Panc1 (cell line): ENCODE measurements around the gene WFDC12. TPM values are rescaled to one million over a fixed set of nuclear protein-coding genes. Genes with fewer than 3 reads are reported as not detected.
"Not testable (repeated sequence)": the region's sequence is repeated elsewhere in the genome, so short reads cannot be mapped to it uniquely, and the experiment has no call there.

Experiments used
- ATAC-seq: fragments of 200-7000 bp; cut with Tn5 transposase; 2 replicates; pipeline ENCODE4 v1.9.1; 2020; ENCODE audit warnings: mild to moderate bottlenecking, moderate library complexity
- BruUV-seq: library from RNA; stranded (reverse); fragments of 400-500 nt; replicated peaks from 2 replicates; lab custom pipeline; 2021; lab: Mats Ljungman, UMichigan
- CTCF ChIA-PET: fragments of 300-600 bp; sonication (Branson Sonifier 250); formaldehyde crosslinking; loops from one replicate; lab custom pipeline; 2022; ENCODE audit warnings: antibody characterized with exemption; lab: Charles Lee
- POLR2A ChIA-PET: fragments of 300-600 bp; sonication (Branson Sonifier 250); formaldehyde crosslinking; loops from one replicate; lab custom pipeline; 2022; ENCODE audit warnings: antibody characterized with exemption; lab: Charles Lee
- DNase-seq: peaks from one replicate; pipeline ENCODE4 v3.0.0-alpha.2; 2010; ENCODE audit warnings: low read depth, low spot score
- H3K27ac ChIP-seq: 2 replicates; pipeline ENCODE4 v1.5.1; 2011; ENCODE audit warnings: mild to moderate bottlenecking, low read length, inconsistent platforms
- H3K27me3 ChIP-seq: fragments of 200-500 bp; sonication (Bioruptor generic); 2 replicates; pipeline ENCODE4 v1.6.0; 2014; ENCODE audit warnings: low read length, inconsistent platforms; ENCODE audit not compliant: control insufficient read depth, insufficient read depth
- H3K36me3 ChIP-seq: fragments of 200-500 bp; sonication (Bioruptor generic); 2 replicates; pipeline ENCODE4 v1.5.1; 2014; ENCODE audit warnings: inconsistent platforms, mild to moderate bottlenecking, low read length, moderate library complexity; ENCODE audit not compliant: control insufficient read depth, insufficient read depth
- H3K4me1 ChIP-seq: 2 replicates; pipeline ENCODE4 v1.5.1; 2011; ENCODE audit warnings: inconsistent platforms, mild to moderate bottlenecking, low read length, moderate library complexity; ENCODE audit not compliant: control insufficient read depth, insufficient read depth
- H3K4me3 ChIP-seq, 2 experiments: 2 replicates each; pipeline ENCODE4 v1.5.1; 2011 to 2012; ENCODE audit warnings: low read depth in 2 of 2, low read length in 2 of 2, mild to moderate bottlenecking in 2 of 2, inconsistent platforms in 1 of 2, moderate library complexity in 1 of 2
- H3K9me3 ChIP-seq: fragments of 200-500 bp; sonication (Bioruptor generic); 2 replicates; pipeline ENCODE4 v1.5.1; 2014; ENCODE audit warnings: low read depth, mild to moderate bottlenecking, inconsistent platforms, low read length, moderate library complexity; ENCODE audit not compliant: control insufficient read depth, insufficient read depth
- POLR2AphosphoS5 ChIP-seq: IDR thresholded peaks from 2 replicates; pipeline ENCODE4 v1.6.1; 2012; ENCODE audit warnings: mild to moderate bottlenecking, low read depth, low read length, moderate library complexity
- SIN3A ChIP-seq: IDR thresholded peaks from 2 replicates; pipeline ENCODE4 v1.6.1; 2012; ENCODE audit warnings: low read depth, mild to moderate bottlenecking, low read length, moderate library complexity, borderline replicate concordance; ENCODE audit not compliant: insufficient read depth
- TCF7L2 ChIP-seq: IDR thresholded peaks from 2 replicates; pipeline ENCODE4 v1.6.1; 2011; ENCODE audit warnings: mild to moderate bottlenecking, low read depth, low read length, inconsistent platforms
- in situ Hi-C: cut with HindIII; loops from 2 replicates; pipeline ENCODE4 v1.10.0; 2016; ENCODE audit warnings: low sequenced_read_pairs, low pct_unique_long_range_greater_than_20kb
- intact Hi-C: fragments of 100-400 bp; cut with micrococcal nuclease; formaldehyde crosslinking; loops from one replicate; pipeline ENCODE4 v1.10.0; 2022; ENCODE audit not compliant: unreplicated experiment
- total RNA-seq: library from RNA; stranded (reverse); gene quantifications from one replicate; pipeline ENCODE4 v1.2.1, GENCODE V29; 2021; ENCODE audit not compliant: unreplicated experiment
- TF ChIP-seq, protein P1 (sequence below), 2 experiments: IDR thresholded peaks; 2 replicates each; pipeline ENCODE4 v1.6.1; 2011 to 2012; ENCODE audit warnings: low read depth in 2 of 2, control low read depth in 1 of 2, low read length in 1 of 2, mild to moderate bottlenecking in 1 of 2, moderate library complexity in 1 of 2; ENCODE audit not compliant: insufficient read depth in 1 of 2
- TF ChIP-seq, protein P2 (sequence below): fragments of 450-650 bp; IDR thresholded peaks from 2 replicates; pipeline ENCODE4 v1.5.1; 2017; ENCODE audit warnings: mild to moderate bottlenecking

Gene WFDC12
- total RNA-seq, 1 experiment from 2014 or later = not detected

DNA sequence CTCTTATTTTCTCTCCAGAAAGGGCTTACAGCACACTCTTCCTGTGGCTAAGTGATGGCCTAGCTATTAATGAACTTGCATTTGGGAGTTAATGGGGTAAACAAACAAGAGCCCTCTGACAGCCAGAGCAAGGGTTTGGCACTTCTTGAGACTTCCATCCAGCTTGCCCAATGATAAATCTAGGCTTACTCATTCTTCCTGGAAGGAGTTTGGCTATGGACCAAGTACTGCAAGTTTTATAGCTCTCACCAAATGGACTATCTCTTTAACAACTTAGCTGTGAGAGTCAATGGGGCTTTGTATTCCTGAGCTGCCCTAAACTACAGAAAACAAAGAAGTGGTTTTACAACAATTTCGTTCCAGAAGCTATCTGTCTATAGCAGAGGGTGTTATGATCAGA is 33.7 kb upstream of the WFDC12 start:
- POLR2A ChIA-PET = no interaction called here
- Histone ChIP-seq H3K27ac (no peak overlapping the region), H3K36me3 (no peaks in the 10 kb centered on the region), H3K27me3 (no peaks in the 10 kb centered on the region; the same call in none of the 2 replicates), H3K4me3 (no peak overlapping the region), H3K9me3 (no peaks in the 10 kb centered on the region), H3K4me1 (no peaks in the 10 kb centered on the region)
- intact Hi-C loops = no loop called here
- ATAC-seq (no peak), DNase-seq (no peak)
- in situ Hi-C loops = no loop called here
- BruUV-seq = no TSS peak
- TF ChIP-seq, protein P1, sequence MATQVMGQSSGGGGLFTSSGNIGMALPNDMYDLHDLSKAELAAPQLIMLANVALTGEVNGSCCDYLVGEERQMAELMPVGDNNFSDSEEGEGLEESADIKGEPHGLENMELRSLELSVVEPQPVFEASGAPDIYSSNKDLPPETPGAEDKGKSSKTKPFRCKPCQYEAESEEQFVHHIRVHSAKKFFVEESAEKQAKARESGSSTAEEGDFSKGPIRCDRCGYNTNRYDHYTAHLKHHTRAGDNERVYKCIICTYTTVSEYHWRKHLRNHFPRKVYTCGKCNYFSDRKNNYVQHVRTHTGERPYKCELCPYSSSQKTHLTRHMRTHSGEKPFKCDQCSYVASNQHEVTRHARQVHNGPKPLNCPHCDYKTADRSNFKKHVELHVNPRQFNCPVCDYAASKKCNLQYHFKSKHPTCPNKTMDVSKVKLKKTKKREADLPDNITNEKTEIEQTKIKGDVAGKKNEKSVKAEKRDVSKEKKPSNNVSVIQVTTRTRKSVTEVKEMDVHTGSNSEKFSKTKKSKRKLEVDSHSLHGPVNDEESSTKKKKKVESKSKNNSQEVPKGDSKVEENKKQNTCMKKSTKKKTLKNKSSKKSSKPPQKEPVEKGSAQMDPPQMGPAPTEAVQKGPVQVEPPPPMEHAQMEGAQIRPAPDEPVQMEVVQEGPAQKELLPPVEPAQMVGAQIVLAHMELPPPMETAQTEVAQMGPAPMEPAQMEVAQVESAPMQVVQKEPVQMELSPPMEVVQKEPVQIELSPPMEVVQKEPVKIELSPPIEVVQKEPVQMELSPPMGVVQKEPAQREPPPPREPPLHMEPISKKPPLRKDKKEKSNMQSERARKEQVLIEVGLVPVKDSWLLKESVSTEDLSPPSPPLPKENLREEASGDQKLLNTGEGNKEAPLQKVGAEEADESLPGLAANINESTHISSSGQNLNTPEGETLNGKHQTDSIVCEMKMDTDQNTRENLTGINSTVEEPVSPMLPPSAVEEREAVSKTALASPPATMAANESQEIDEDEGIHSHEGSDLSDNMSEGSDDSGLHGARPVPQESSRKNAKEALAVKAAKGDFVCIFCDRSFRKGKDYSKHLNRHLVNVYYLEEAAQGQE (IDR thresholded peaks at IDR 0.05; ENCODE audit: insufficient read depth in 1 of 2, low read depth in 2 of 2, low read length in 1 of 2) = no peak
- no peak for TF ChIP-seq SIN3A
- TF ChIP-seq, protein P2, sequence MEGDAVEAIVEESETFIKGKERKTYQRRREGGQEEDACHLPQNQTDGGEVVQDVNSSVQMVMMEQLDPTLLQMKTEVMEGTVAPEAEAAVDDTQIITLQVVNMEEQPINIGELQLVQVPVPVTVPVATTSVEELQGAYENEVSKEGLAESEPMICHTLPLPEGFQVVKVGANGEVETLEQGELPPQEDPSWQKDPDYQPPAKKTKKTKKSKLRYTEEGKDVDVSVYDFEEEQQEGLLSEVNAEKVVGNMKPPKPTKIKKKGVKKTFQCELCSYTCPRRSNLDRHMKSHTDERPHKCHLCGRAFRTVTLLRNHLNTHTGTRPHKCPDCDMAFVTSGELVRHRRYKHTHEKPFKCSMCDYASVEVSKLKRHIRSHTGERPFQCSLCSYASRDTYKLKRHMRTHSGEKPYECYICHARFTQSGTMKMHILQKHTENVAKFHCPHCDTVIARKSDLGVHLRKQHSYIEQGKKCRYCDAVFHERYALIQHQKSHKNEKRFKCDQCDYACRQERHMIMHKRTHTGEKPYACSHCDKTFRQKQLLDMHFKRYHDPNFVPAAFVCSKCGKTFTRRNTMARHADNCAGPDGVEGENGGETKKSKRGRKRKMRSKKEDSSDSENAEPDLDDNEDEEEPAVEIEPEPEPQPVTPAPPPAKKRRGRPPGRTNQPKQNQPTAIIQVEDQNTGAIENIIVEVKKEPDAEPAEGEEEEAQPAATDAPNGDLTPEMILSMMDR = no peak
- no peak for TF ChIP-seq POLR2AphosphoS5
- TF ChIP-seq TCF7L2 = no peak
- CTCF ChIA-PET = no interaction called here

DNA sequence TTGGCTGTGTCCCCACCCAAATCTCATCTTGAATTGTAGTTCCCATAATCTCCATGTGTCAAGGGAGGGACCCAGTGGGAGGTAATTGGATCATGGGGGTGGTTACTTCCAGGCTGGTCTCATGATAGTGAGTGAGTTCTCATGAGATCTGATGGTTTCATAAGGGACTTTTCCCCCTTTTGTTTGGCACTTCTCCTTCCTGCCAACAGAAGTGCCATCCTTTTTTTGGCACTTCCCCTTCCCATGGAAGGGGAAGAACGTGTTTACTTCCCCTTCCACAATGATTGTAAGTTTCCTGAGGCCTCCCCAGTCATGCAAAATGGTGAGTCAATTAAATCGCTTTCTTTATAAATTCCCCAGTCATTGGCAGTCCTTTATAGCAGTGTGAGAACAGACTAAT is 32.4 kb upstream of the WFDC12 start:
- in situ Hi-C loops = no loop called here
- ChIA-PET CTCF (no interaction called here), POLR2A (no interaction called here)
- no peak for ATAC-seq
- no peak overlapping the region for H3K27ac ChIP-seq
- intact Hi-C loops = no loop called here
- no peak overlapping the region for H3K4me3 ChIP-seq
- H3K4me1 ChIP-seq = no peaks in the 10 kb centered on the region
- no peaks in the 10 kb centered on the region for H3K36me3 ChIP-seq
- H3K27me3 ChIP-seq = no peaks in the 10 kb centered on the region; the same call in none of the 2 replicates
- H3K9me3 ChIP-seq = no peaks in the 10 kb centered on the region
- TF ChIP-seq, protein P1 (IDR thresholded peaks at IDR 0.05; ENCODE audit: insufficient read depth in 1 of 2, low read depth in 2 of 2, low read length in 1 of 2) = no peak
- TF ChIP-seq TCF7L2 (no peak), SIN3A (no peak), POLR2AphosphoS5 (no peak)
- TF ChIP-seq, protein P2 = no peak
- BruUV-seq = no TSS peak
- DNase-seq = no peak

DNA sequence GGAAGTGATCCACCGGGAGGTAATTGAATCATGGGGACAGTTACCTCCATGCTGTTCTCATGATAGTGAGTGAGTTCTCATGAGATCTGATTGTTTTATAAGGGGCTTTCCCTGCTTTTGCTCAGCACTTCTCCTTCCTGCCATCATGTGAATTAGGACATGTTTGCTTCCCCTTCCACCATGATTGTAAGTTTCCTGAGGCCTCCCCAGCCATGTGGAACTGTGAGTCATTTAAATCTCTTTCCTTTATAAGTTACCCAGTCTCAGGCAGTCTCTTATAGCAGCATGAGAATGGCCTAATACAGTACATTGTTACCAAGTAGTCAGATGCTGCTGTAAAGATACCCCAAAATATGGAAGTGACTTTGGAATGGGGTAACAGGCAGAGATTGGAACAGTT is 30.5 kb upstream of the WFDC12 start:
- ATAC-seq, in situ Hi-C loops, H3K4me3 ChIP-seq, H3K36me3 ChIP-seq, CTCF ChIA-PET, H3K4me1 ChIP-seq, intact Hi-C loops, H3K9me3 ChIP-seq, H3K27me3 ChIP-seq, H3K27ac ChIP-seq, DNase-seq, POLR2A ChIA-PET, BruUV-seq: not testable (repeated sequence)
